Fibroblast of mammary gland (primary cell): ENCODE results near the gene SSC4D.

Source experiments
- DNase-seq: peaks from one replicate; pipeline ENCODE4 v3.0.0-alpha.2; 2010; ENCODE audit warnings: low read depth
- H3K4me3 ChIP-seq: 2 replicates; pipeline ENCODE4 v1.5.1; 2011; ENCODE audit warnings: low read depth, mild to moderate bottlenecking, low read length, moderate library complexity; ENCODE audit not compliant: control insufficient read depth
- CTCF ChIP-seq: conservative IDR thresholded peaks from 2 replicates; pipeline ENCODE4 v1.5.1; 2011; ENCODE audit warnings: low read depth, low read length, inconsistent platforms; ENCODE audit not compliant: control insufficient read depth, insufficient read depth

Gene SSC4D

GRCh38 chr7:76359111-76359977 lies 50.2 kb downstream of the SSC4D start:
- TF ChIP-seq CTCF = peak; percentile 58
- DNase-seq = peak; percentile 98
- H3K4me3 ChIP-seq = peak overlapping the region; percentile 82

GRCh38 chr7:76358481-76359110 lies 50.9 kb downstream of the SSC4D start, which contains the start of gene YWHAG:
YWHAG (minus strand) TSS chr7:76358991; CDS start chr7:76358808, 183 bp downstream.
- DNase-seq = peak; percentile 78
- H3K4me3 ChIP-seq = peak within 1 kb of the TSS; percentile 82
- no peak for TF ChIP-seq CTCF

GRCh38 chr7:76358011-76358480 lies 51.5 kb downstream of the SSC4D start:
- peak overlapping the region; percentile 82 for H3K4me3 ChIP-seq
- DNase-seq = no peak
- TF ChIP-seq CTCF = no peak

DNA sequence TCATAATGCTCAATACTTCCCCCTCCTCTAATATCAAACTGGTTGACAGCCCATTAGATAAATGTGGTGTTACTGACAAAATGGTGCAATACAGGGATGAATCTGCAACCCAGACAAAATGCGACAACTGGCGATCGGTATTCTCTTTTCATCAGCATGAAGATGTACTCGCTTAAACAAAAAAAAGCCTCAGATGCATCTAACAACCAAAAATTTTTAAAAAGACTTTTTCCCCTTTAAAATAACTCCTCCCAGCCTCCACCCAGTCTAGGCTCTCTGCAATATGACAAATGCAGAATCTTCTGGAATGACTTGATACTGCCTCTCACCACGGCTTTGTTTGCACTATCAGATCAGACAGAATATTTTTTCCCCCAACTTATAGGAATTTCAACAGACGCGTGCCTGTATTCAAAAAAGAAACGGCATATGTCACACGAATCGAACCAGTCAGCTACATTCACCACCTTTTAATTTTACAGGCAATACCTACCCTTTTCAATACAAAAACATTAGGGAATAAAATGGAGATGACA lies 52.0 kb downstream of the SSC4D start:
- peak overlapping the region; percentile 82 for H3K4me3 ChIP-seq
- no peak for DNase-seq
- no peak for TF ChIP-seq CTCF

- TF ChIP-seq CTCF = no peak
Observed at GRCh38 chr7:76356823-76357222, 52.7 kb downstream of the SSC4D start.

GRCh38 chr7:76356115-76356514 lies 53.4 kb downstream of the SSC4D start:
- no peak for TF ChIP-seq CTCF
- H3K4me3 ChIP-seq = no peak overlapping the region
- DNase-seq = peak; percentile 40

More at GRCh38 chr7:76356823-76357222, 52.7 kb downstream of the SSC4D start:
- H3K4me3 ChIP-seq = peak overlapping the region; percentile 82
- peak; percentile 61 for DNase-seq
